ENCODE measurements around the gene NFAT5.
"Not testable (repeated sequence)": the region's sequence is repeated elsewhere in the genome, so short reads cannot be mapped to it uniquely, and the experiment has no call there.

Gene NFAT5

GRCh38 chr16:69707920-69708683 is 142.3 kb downstream of the NFAT5 start:
- DNase-seq, result no peak

DNA sequence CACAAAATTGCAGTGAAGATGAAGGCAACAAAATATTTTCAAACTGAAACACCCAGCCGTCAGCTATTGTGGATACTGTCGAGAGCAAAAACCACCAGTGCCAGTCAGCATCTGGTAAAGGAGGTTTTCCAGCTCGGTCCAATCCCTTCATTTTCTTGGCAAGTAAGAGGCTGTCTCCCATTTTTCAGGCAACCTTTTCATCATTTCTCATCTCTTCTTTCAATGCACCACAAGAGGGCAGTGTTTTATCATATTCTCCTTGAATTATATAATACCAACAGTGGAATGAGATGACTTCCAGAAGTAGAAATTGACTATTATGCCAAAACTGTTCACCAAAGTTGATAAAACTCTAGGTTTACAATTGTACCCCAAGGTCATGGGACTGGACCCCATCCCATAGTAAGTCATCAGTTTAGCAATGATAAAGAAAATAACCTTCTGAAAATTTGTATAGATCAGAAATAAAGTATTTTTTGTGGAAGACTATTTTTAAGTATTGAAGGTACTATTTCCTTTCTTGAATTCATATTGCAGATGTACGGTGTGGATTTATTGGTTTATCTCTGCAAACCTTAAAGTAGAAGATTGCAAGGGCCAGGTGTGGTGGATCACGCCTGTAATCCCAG is 143.8 kb downstream of the NFAT5 start:
- no peak for DNase-seq

GRCh38 chr16:69711115-69711740 is 145.5 kb downstream of the NFAT5 start:
- no peak for DNase-seq

- no peak for DNase-seq
Measured at GRCh38 chr16:69712277-69712676, 146.5 kb downstream of the NFAT5 start.

- no peak for DNase-seq
Measured at GRCh38 chr16:69712914-69713581, 147.3 kb downstream of the NFAT5 start.

DNA sequence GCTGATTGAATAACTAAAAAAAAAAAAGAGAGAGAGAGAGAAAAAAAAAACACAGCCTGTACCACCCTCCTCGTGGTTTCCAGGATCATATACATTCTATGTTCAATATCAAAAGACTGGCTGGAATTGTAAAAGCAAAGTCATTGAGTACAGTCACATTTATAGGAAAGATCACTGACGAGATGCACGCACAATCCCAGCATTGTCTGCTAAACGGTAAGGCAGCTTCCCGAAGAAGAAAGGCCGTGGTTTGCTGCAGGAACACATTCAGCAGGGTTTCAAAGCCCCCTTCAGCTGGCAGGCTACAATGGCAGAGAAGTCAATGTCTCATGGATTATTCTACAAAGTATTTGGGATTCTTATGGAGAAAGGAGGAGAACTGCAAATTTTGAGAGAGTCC is 151.3 kb downstream of the NFAT5 start:
- DNase-seq, result no peak

DNA sequence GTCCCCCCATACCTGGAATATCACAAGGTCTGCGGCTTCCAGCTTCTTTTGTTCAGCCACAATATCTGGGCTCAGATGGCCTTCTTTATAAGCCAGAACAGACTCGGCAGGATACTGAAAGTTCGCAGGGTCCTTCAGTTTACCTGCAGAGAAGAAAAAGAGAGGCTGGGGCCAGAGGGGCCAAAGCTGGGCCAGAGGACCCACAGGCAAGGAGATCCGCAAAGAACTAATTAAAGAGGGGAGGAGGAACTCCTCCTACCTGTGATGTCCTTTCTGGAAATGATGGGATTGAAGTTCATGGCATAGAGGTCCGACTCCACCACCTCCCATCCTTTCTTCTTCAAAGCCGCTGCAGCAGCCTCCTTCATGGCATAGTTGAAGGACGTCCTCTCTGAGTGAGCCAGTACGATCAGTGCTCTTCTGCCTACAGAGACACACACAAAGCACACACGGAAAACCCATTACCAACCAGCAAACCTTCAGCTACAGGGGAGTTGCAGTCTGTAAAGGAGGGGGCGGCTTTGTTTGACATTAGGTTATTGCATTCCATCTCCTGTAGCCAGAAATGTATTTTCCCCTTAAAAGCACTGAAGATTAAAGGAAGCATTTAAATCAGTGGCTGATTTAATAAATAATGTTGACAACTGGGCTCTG is 152.5 kb downstream of the NFAT5 start:
- DNase-seq, result no peak

- DNase-seq, result no peak
Measured at GRCh38 chr16:69720822-69721430, 155.2 kb downstream of the NFAT5 start.

DNA sequence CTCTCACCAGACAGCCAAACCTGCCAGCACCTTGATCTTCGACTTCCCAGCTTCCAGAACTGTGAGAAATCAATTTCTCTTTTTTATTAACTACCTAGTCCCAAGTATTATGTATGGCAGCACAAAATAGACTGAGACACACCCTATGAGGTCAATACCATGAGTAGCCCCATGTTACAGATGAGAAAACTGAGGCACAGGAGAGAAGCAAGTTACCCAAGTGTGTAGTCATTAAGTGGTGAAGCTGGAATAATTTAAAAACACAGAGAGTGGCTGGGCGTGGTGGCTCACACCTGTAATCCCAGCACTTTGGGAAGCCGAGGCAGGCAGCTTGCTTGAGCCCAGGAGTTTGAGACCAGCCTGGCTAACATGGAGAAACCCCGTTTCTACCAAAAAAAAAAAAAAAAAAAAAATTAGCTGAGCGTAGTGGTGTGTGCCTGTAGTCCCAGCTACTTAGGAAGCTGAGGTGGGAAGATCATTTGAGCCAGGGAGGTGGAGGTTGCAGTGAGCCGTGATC is 155.7 kb downstream of the NFAT5 start:
- no peak for DNase-seq

GRCh38 chr16:69724414-69724873 is 158.7 kb downstream of the NFAT5 start:
- no peak for DNase-seq

GRCh38 chr16:69724981-69725479 is 159.3 kb downstream of the NFAT5 start:
- DNase-seq, result no peak

DNA sequence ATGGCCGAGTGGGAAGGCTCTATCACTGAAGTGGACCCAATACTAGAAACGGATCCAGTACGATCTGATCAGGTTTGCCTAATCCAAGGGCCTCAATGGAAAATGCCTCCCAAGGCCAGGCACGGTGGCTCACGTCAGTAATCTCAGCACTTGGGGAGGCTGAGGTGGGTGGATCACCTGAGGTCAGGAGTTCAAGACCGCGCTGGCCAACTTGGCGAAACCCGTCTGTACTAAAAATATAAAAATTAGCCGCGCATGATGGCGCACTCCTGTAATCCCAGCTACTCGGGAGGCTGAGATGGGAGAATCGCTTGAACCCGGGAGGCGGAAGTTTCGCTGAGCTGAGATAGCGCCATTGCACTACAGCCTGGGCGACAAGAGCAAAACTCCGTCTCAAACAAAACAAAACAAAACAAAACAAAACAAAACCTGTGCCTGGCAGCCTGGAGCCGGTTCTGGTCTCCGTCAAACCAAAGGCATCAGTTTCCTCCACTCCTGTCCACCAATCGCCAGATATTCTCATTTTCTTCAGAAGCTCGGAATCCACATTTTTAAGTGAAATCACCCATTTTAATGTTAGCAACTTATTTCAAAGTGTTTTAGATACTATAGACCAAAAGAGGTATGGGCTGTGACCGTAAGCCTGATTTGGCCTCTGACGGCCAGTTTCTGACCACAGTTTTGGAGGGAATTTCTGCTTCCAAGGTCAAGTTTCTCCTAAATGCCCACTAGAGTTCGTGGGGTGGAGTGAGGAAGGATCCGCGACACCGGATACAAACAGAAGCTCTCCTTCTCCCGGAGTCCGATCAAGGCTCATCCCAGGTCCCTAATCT is 159.9 kb downstream of the NFAT5 start:
- DNase-seq, result no peak

- peak; percentile 89 for DNase-seq
Measured at GRCh38 chr16:69726313-69727060, 160.7 kb downstream of the NFAT5 start, which contains the start of gene NQO1. TSS of gene NQO1 (minus strand) at chr16:69726560. CDS start at chr16:69726439, 121 bp downstream.

- DNase-seq, result no peak
Measured at GRCh38 chr16:69727916-69728270, 162.1 kb downstream of the NFAT5 start.

GRCh38 chr16:69729030-69729429 is 163.3 kb downstream of the NFAT5 start:
- DNase-seq, result not testable (repeated sequence)

GRCh38 chr16:69731280-69731679 is 165.5 kb downstream of the NFAT5 start:
- not testable (repeated sequence) for DNase-seq

DNA sequence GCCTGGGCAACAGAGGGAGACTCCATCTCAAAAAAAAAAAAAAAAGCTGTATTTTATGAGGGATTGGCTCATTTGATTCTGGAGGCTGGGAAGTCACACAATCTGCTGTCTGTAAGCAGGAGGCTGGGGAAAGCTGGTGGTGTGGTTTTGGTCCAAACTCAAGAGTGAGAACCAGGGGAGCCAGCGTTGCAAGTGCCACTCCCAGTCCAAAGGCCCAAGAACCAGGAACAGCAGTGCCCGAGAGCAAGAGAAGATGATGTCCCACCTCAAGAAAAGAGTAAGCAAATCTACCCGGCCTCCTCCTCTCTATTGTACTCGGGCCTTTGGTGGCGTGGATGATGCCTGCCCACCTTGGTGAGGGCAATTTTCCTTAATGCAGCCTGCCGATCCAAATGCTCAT is 166.3 kb downstream of the NFAT5 start:
- no peak for DNase-seq

GRCh38 chr16:69741519-69741918 is 175.8 kb downstream of the NFAT5 start:
- no peak for DNase-seq

DNA sequence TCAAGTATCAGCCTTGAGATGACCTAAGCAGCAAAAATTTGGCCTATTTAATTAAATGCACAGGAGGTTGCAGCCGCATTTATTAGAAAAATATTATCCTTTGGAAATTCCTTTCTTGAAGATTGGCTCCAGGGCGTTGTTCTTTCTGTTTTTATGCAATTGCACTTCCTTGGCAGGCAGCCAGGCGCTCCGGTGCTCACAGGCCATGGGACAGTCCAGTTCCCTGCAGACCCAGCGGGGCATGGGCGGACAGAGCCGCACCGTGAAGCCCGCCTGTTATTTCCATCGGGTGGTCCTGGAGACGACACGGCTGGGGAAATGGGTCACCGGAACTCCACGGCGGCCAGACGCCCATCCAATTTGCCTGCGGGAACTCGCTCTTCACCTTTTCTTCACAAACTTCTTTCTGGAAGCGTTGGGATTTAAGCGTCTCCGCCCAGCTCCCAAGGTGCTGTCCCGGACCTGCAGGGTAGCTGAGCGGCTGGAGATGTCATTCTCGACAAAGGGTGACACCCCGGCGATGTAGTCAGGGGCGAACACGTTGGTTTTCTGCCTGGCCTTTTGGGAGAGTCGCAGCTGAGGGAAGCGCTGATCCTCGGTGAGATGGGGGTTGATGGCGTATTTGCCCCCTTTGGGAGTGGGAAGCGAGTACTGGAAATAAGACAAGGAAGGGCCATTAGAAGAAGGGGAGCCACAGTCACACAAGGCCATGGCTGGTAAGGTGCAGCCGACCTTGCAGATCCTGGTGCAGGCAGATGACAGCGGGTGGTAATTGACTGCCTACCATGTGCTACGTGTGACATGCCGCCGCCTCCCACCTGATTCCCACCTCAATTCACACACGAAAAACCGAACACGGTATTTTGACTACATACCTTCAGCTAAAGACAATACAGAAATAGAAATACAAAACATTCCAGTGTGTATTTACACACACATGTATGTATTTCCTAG is 176.5 kb downstream of the NFAT5 start:
- DNase-seq, result no peak
